Measurements from ENCODE around the gene SETD4. TPM values are rescaled to one million over a fixed set of nuclear protein-coding genes. Genes with fewer than 3 reads are reported as not detected.

SETD4 gene
- total and polyA plus RNA-seq, 2 of the 13 experiments (the other 11 are each of a cell fraction or from before 2014, with no cell fraction given) = 7.1 to 14.4 TPM

DNA sequence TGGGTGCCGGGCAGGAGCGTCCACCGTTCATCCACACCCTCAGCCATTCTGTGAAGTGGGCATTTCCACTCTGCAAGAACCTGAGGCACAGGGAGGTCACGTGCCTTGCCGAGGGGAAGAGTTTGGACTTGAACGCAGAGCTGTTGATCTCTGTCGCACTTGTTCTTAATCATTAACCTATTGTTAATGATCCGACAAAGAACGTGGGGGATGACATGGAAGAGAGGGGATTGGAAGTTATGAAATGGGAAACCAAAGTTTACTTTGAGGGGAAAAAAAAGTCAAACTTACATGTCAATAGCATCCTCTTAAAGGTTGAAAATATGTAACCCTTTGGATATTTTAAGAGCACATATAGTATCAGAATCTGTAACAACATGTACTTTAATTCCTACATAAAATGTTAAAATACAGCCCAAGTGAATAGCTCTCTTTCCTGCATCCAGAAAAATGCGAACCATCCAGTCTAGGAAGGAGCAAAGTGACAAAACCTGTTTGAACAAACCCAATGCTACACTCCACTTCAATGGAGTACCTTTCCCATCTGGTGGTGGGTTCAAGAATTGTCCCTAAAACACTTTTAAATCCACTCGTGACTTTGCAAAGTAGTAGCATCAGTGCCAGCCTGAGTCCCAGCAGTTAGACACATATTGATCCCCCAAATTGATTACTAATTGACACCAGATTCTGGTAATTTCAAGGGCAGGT, 75.5 kb downstream of the SETD4 start (continued):
- no peak for TF ChIP-seq ZNF546 (CRISPR knock-in tag; conservative IDR thresholded peaks at IDR 0.05)
- 0 out of 2 replicates have a peak, but pooled peaks have one; percentile 31 for TF ChIP-seq YEATS4 (CRISPR knock-in tag; IDR thresholded peaks at IDR 0.05; ENCODE audit: borderline replicate concordance)
- TF ChIP-seq SMARCE1 (IDR thresholded peaks at IDR 0.05; ENCODE audit: borderline replicate concordance) = no peak
- TF ChIP-seq MAX (IDR thresholded peaks at IDR 0.05) = peak; percentile 51
- no peak for TF ChIP-seq SETDB1 (CRISPR knock-in tag; IDR thresholded peaks at IDR 0.05; ENCODE audit: borderline replicate concordance)
- no peak for TF ChIP-seq SIN3A (IDR thresholded peaks at IDR 0.05; ENCODE audit: borderline replicate concordance, low read depth, low read length)
- no peak for TF ChIP-seq ZNF549 (CRISPR knock-in tag; IDR thresholded peaks at IDR 0.05)
- TF ChIP-seq, protein P1, sequence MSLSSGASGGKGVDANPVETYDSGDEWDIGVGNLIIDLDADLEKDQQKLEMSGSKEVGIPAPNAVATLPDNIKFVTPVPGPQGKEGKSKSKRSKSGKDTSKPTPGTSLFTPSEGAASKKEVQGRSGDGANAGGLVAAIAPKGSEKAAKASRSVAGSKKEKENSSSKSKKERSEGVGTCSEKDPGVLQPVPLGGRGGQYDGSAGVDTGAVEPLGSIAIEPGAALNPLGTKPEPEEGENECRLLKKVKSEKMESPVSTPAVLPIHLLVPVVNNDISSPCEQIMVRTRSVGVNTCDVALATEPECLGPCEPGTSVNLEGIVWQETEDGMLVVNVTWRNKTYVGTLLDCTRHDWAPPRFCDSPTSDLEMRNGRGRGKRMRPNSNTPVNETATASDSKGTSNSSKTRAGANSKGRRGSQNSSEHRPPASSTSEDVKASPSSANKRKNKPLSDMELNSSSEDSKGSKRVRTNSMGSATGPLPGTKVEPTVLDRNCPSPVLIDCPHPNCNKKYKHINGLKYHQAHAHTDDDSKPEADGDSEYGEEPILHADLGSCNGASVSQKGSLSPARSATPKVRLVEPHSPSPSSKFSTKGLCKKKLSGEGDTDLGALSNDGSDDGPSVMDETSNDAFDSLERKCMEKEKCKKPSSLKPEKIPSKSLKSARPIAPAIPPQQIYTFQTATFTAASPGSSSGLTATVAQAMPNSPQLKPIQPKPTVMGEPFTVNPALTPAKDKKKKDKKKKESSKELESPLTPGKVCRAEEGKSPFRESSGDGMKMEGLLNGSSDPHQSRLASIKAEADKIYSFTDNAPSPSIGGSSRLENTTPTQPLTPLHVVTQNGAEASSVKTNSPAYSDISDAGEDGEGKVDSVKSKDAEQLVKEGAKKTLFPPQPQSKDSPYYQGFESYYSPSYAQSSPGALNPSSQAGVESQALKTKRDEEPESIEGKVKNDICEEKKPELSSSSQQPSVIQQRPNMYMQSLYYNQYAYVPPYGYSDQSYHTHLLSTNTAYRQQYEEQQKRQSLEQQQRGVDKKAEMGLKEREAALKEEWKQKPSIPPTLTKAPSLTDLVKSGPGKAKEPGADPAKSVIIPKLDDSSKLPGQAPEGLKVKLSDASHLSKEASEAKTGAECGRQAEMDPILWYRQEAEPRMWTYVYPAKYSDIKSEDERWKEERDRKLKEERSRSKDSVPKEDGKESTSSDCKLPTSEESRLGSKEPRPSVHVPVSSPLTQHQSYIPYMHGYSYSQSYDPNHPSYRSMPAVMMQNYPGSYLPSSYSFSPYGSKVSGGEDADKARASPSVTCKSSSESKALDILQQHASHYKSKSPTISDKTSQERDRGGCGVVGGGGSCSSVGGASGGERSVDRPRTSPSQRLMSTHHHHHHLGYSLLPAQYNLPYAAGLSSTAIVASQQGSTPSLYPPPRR (CRISPR knock-in tag; IDR thresholded peaks at IDR 0.05; ENCODE audit: borderline replicate concordance) = peak; percentile 54; the same call in 1 of the 2 replicates
- no peak for TF ChIP-seq ZNF335 (CRISPR knock-in tag; IDR thresholded peaks at IDR 0.05)
- TF ChIP-seq NR2F1 (CRISPR knock-in tag; IDR thresholded peaks at IDR 0.05) = no peak
- TF ChIP-seq E2F2 (CRISPR knock-in tag; IDR thresholded peaks at IDR 0.05; ENCODE audit: borderline replicate concordance) = no peak
- TF ChIP-seq SPEN (CRISPR knock-in tag; IDR thresholded peaks at IDR 0.05; ENCODE audit: low read depth) = no peak
- TF ChIP-seq TOE1 (CRISPR knock-in tag; IDR thresholded peaks at IDR 0.05) = no peak
- TF ChIP-seq ZFP36 (IDR thresholded peaks at IDR 0.05; ENCODE audit: borderline replicate concordance, low read depth, low read length, partially characterized antibody) = no peak
- no peak for TF ChIP-seq ZNF552 (CRISPR knock-in tag; IDR thresholded peaks at IDR 0.05; ENCODE audit: borderline replicate concordance)
- peak; percentile 42; the same call in 1 of the 2 replicates for TF ChIP-seq SIX1 (CRISPR knock-in tag; IDR thresholded peaks at IDR 0.05; ENCODE audit: borderline replicate concordance)
- peak; percentile 40; the same call in 1 of the 2 replicates for TF ChIP-seq ZNF281 (CRISPR knock-in tag; IDR thresholded peaks at IDR 0.05; ENCODE audit: borderline replicate concordance)
- TF ChIP-seq NR2F2 (IDR thresholded peaks at IDR 0.05; ENCODE audit: borderline replicate concordance, low read depth) = no peak
- no peak for TF ChIP-seq HOXA5 (CRISPR knock-in tag; IDR thresholded peaks at IDR 0.05)
- no peak for TF ChIP-seq ETV6 (CRISPR knock-in tag; conservative IDR thresholded peaks at IDR 0.05)

All from HepG2 (cell line).